Measurements from ENCODE around the gene RIPPLY1.
"Not testable (repeated sequence)": the region's sequence is repeated elsewhere in the genome, so short reads cannot be mapped to it uniquely, and the experiment has no call there.

RIPPLY1 gene

DNA sequence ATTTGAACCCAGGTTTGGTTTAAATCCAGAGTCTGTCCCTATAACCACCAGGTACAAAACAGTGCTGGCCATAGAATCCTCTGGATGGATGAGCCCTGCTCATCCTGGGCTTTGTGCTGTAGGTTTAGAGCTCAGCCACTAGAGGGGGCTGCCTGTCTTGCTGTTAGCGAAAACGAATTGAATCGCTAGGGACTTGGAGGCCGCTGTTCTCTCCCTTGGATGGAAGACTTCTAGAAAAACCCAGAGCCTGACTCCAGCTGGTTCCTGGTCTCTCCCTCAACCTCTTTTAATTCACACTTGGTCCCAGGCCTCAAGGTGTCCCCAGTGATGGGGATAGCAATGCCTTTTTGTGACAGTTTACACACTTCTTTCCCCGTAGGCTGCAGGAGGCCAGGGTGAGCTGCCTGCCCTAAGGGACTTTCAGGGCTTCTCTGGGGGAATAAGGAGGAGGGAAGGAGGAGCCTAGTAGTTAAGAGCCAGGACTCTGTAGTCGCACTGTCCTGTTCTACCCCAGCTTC is 8.7 kb downstream of the RIPPLY1 start:
- TF ChIP-seq, protein P1, sequence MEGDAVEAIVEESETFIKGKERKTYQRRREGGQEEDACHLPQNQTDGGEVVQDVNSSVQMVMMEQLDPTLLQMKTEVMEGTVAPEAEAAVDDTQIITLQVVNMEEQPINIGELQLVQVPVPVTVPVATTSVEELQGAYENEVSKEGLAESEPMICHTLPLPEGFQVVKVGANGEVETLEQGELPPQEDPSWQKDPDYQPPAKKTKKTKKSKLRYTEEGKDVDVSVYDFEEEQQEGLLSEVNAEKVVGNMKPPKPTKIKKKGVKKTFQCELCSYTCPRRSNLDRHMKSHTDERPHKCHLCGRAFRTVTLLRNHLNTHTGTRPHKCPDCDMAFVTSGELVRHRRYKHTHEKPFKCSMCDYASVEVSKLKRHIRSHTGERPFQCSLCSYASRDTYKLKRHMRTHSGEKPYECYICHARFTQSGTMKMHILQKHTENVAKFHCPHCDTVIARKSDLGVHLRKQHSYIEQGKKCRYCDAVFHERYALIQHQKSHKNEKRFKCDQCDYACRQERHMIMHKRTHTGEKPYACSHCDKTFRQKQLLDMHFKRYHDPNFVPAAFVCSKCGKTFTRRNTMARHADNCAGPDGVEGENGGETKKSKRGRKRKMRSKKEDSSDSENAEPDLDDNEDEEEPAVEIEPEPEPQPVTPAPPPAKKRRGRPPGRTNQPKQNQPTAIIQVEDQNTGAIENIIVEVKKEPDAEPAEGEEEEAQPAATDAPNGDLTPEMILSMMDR (IDR thresholded peaks at IDR 0.05; ENCODE audit: insufficient read depth, low read depth, low read length, missing control alignments): peak; percentile 79
- no peak overlapping the region for H3K4me3 ChIP-seq (ENCODE audit: low read length)
- peak; percentile 69 for DNase-seq (ENCODE audit: low read depth)

DNA sequence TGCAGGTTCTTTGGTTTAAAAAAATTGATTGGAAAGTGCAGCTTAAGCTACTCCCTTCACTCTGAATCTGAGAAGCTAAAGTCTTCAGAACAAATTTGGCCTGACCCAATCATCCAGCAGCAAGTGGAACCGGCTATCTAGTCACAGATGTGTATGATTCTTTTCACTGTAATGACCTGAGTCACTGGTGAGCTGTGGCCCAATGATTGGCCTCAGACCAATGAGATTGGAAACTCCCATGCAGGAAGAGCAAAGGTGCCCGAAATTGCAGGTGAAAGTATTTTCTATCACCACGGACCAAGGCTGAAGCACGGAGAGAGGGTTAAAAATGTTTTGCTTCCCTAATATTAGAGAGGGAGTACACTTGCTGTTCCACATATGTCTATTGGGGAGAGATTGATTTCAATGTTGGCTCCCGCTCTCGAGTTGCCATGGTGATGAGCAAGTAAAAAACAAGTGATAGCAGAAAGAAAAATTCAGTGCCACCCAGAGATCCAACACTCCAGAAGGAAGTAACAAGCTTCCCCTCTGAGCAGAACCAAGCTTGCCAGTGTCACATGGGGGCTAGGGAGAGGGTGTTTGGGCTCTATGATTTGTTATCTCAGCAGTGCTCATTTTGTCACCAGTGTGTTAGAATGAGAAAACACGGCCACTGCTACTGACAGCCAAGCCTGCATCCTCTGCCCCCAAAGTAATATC is 11.2 kb downstream of the RIPPLY1 start:
- no peak overlapping the region for H3K4me3 ChIP-seq (ENCODE audit: low read length)
- TF ChIP-seq, protein P1 (IDR thresholded peaks at IDR 0.05; ENCODE audit: insufficient read depth, low read depth, low read length, missing control alignments): no peak

DNA sequence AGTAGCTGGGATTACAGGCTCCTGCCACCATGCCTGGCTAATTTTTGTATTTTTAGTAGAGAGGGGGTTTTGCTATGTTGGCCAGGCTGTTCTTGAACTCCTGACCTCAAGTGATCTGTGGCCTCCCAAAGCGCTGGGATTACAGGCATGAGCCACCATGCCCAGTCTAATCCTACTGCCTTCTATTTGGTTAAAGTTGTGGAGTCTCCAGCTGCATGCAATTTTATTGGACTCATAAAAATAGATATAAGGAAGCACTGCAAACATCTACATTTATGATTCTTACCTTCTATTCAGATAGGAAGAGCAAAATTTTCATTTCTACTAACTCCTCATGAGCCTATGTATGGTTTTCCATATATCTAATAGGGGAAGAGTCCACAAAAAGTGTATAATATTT is 13.7 kb downstream of the RIPPLY1 start:
- DNase-seq (ENCODE audit: low read depth): no peak
- no peak overlapping the region for H3K4me3 ChIP-seq (ENCODE audit: low read length)
- TF ChIP-seq, protein P1 (IDR thresholded peaks at IDR 0.05; ENCODE audit: insufficient read depth, low read depth, low read length, missing control alignments): no peak

More for the DNA sequence above, 11.2 kb downstream of the RIPPLY1 start:
- DNase-seq (ENCODE audit: low read depth): peak; percentile 33

DNA sequence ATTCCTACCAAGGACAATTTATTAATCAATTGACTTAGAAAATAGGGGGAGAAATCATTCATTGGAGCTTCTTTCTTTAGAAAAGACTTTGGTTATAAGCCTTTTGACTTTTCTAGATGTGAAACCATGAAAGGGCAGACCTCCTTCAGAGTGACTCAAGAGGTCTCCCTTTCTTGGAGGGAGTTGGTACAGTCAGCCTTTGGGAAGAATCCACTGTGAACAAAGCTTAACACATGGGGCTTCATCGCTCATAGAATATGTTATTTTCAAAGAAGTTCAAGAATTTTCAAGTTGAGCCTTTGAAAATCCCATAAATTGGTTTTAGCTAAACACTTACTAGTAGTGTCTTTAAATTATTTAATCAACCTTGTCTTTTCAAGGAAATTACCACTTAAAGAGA is 28.0 kb downstream of the RIPPLY1 start:
- no peak overlapping the region for H3K4me3 ChIP-seq (ENCODE audit: low read length)
- no peak for DNase-seq (ENCODE audit: low read depth)
- TF ChIP-seq, protein P1 (IDR thresholded peaks at IDR 0.05; ENCODE audit: insufficient read depth, low read depth, low read length, missing control alignments): no peak

DNA sequence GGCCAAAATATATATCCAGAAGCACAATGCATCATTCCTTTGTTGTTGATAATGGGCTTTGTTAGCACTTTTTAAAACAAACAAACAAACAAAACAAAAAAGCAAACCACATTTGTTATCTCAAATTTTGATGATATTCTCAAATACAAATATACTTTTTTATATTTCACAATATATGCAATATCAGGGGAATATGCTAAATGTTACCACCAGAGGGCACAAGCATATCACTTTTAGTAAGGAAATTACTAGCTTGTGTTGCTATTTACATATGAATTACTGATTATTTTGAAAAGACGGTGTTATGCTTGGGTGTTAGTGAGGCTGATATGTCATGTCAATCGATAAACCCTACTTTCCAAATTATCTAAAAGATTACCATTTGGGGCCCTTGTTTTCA is 29.1 kb downstream of the RIPPLY1 start:
- TF ChIP-seq, protein P1 (IDR thresholded peaks at IDR 0.05; ENCODE audit: insufficient read depth, low read depth, low read length, missing control alignments): peak; percentile 37
- no peak overlapping the region for H3K4me3 ChIP-seq (ENCODE audit: low read length)
- peak; percentile 24 for DNase-seq (ENCODE audit: low read depth)

DNA sequence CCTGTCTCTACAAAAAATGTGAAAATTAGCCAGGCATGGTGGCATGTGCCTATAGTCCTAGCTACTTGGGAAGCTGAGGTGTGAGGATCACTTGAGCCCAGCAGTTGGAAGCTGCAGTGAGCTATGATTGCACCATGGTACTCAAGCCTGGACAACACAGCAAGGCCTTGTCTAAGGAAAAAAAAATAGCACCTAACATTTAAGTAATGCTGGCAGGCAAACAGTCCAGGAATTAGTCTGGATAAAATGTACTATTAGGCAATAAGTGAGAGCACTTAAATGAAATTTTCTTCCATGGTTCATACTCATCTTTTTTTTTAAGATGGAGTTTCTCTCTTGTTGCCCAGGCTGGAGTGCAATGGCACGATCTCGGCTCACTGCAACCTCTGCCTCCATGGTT is 30.3 kb downstream of the RIPPLY1 start:
- not testable (repeated sequence) for DNase-seq (ENCODE audit: low read depth)

DNA sequence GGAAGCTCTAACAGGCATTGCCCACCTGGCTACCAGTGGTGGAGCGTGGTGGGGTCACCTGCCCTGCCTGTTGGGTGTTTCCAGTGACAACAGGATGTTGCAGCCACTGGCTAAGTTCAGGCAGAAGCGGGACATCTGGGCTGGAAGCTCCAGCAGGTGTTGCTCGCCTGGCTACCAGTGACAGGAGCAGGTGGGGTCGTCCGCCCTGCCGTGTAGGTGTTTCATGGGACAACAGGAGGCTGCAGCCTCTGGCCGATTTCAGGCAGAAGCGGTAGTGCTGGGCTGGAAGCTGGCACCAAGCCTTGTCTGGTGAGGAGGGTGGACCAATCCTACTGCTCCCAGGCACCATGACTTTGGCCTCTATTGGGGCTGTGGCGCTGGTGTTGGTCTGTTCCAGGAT is 39.4 kb downstream of the RIPPLY1 start:
- H3K4me3 ChIP-seq (ENCODE audit: low read length): no peak overlapping the region
- TF ChIP-seq, protein P1 (IDR thresholded peaks at IDR 0.05; ENCODE audit: insufficient read depth, low read depth, low read length, missing control alignments): no peak
- no peak for DNase-seq (ENCODE audit: low read depth)

More for the DNA sequence above, 30.3 kb downstream of the RIPPLY1 start:
- not testable (repeated sequence) for H3K4me3 ChIP-seq (ENCODE audit: low read length)
